Activated CD8-positive, alpha-beta T cell treated with anti-CD3 and anti-CD28 coated beads for 36 hours (primary cell): ENCODE measurements around the gene DAB1. TPM values are rescaled to one million over a fixed set of nuclear protein-coding genes. Genes with fewer than 3 reads are reported as not detected.

Experiments used
- ATAC-seq: fragments of 200-7000 bp; cut with Tn5 transposase; one replicate; pipeline ENCODE4 v1.10.0; 2021; ENCODE audit warnings: mild to moderate bottlenecking, moderate library complexity
- CTCF ChIA-PET: fragments of 350-600 bp; sonication (Branson Sonifier 250); formaldehyde crosslinking; loops from one replicate; lab custom pipeline; 2021; ENCODE audit warnings: antibody characterized with exemption; lab: Charles Lee
- POLR2A ChIA-PET: fragments of 350-600 bp; sonication (Branson Sonifier 250); formaldehyde crosslinking; loops from one replicate; lab custom pipeline; 2021; ENCODE audit warnings: antibody characterized with exemption; lab: Charles Lee
- DNase-seq: peaks from one replicate; pipeline ENCODE4 v3.0.0-alpha.2; 2020
- H3K27ac Mint-ChIP-seq: one replicate; pipeline ENCODE4 v1.8.0; 2021; ENCODE audit warnings: mild to moderate bottlenecking, mixed read lengths
- H3K27me3 Mint-ChIP-seq: one replicate; pipeline ENCODE4 v1.8.0; 2021; ENCODE audit warnings: mixed read lengths
- H3K36me3 Mint-ChIP-seq: one replicate; pipeline ENCODE4 v1.8.0; 2021; ENCODE audit warnings: low read depth, mixed read lengths
- H3K4me1 Mint-ChIP-seq: one replicate; pipeline ENCODE4 v1.8.0; 2021; ENCODE audit warnings: low read depth, mixed read lengths
- H3K4me3 Mint-ChIP-seq: one replicate; pipeline ENCODE4 v1.8.0; 2021; ENCODE audit warnings: mild to moderate bottlenecking, moderate library complexity, mixed read lengths
- H3K9me3 Mint-ChIP-seq: one replicate; pipeline ENCODE4 v1.8.0; 2021; ENCODE audit warnings: mixed read lengths
- intact Hi-C: fragments of 100-400 bp; cut with micrococcal nuclease; formaldehyde crosslinking; loops from one replicate; pipeline ENCODE4 v1.10.0; 2022
- total RNA-seq, 2 experiments: library from RNA; stranded (reverse); gene quantifications; one replicate each; pipeline ENCODE4 v1.2.3, GENCODE V29; 2021
- TF ChIP-seq, protein P1 (sequence below): fragments of 200-600 bp; IDR thresholded peaks from one replicate; pipeline ENCODE4 v1.8.0; 2022; ENCODE audit warnings: antibody characterized with exemption, mild to moderate bottlenecking

DAB1 gene
- total RNA-seq, 2 experiments from 2014 or later, result not detected

DNA sequence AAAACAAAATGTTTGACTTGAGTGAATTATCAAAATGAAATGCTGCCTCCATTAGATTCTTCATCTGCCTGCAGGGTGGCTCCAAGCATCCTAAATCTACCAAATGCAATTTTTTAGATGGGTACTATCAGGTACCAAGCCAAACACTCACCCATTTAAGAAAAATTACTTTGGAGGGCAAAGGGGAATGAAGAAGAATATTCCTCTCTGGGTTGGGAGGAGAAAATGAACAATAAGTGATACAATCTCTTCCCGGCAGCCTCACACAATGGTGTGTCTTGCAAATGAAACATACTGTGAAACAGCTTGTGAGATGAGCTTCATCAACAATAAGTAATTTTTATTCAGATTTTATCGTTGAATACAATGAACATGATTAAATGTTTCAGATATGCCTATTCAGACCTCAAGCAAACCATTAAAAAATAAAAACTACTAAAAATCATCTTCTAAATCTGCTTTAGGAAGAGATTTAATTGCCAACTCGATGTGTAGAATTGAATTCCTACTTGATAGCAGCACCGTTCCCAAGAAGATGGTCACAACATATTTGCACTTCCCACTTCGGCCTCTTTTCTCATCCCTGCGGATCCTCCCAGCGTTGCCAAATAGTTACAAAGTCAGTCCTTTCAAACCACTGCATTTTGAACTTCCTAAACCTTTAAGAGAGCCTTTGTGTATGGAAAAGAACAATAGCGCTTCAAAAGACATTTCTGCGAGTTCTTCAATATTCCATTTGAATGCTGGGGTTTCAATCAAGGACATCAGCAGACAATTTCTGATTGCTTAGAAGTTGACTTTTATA, 2.7 kb downstream of the DAB1 start:
- TF ChIP-seq, protein P1, sequence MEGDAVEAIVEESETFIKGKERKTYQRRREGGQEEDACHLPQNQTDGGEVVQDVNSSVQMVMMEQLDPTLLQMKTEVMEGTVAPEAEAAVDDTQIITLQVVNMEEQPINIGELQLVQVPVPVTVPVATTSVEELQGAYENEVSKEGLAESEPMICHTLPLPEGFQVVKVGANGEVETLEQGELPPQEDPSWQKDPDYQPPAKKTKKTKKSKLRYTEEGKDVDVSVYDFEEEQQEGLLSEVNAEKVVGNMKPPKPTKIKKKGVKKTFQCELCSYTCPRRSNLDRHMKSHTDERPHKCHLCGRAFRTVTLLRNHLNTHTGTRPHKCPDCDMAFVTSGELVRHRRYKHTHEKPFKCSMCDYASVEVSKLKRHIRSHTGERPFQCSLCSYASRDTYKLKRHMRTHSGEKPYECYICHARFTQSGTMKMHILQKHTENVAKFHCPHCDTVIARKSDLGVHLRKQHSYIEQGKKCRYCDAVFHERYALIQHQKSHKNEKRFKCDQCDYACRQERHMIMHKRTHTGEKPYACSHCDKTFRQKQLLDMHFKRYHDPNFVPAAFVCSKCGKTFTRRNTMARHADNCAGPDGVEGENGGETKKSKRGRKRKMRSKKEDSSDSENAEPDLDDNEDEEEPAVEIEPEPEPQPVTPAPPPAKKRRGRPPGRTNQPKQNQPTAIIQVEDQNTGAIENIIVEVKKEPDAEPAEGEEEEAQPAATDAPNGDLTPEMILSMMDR, result no peak
- ATAC-seq (no peak), DNase-seq (no peak)
- intact Hi-C loops, result no loop called here
- CTCF ChIA-PET, result no interaction called here
- H3K36me3 Mint-ChIP-seq, result no peaks in the 10 kb centered on the region
- no peaks in the 10 kb centered on the region for H3K9me3 Mint-ChIP-seq
- H3K4me1 Mint-ChIP-seq, result peaks cover 5% of the 10 kb centered on the region
- no peak overlapping the region for H3K4me3 Mint-ChIP-seq
- POLR2A ChIA-PET, result no interaction called here
- H3K27ac Mint-ChIP-seq, result no peak overlapping the region
- H3K27me3 Mint-ChIP-seq, result peaks cover 54% of the 10 kb centered on the region

DNA sequence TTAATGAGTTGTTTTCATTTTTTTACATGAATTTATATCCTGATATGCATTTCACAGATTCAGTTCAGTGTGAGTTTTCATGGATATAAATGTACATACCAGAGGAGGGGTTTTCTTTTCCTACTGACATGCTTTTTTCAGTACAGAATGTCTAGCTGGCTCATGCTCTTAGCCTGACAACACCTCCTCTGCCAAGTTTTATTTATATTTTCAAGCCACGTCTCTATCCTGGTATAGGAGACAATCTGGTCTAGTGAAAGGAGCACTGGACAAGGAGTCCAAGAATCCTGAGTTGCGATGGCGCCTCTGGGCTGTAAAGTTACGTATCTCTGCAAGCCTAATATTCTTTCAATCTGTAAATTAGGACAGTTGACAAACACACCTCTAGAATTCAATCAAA, 4.9 kb downstream of the DAB1 start:
- no peaks in the 10 kb centered on the region for H3K9me3 Mint-ChIP-seq
- H3K27ac Mint-ChIP-seq, result no peak overlapping the region
- H3K4me3 Mint-ChIP-seq, result no peak overlapping the region
- TF ChIP-seq, protein P1, result no peak
- intact Hi-C loops, result no loop called here
- ChIA-PET CTCF (no interaction called here), POLR2A (no interaction called here)
- DNase-seq (no peak), ATAC-seq (no peak)
- no peaks in the 10 kb centered on the region for H3K36me3 Mint-ChIP-seq
- H3K27me3 Mint-ChIP-seq, result peaks cover 40% of the 10 kb centered on the region
- H3K4me1 Mint-ChIP-seq, result no peaks in the 10 kb centered on the region

DNA sequence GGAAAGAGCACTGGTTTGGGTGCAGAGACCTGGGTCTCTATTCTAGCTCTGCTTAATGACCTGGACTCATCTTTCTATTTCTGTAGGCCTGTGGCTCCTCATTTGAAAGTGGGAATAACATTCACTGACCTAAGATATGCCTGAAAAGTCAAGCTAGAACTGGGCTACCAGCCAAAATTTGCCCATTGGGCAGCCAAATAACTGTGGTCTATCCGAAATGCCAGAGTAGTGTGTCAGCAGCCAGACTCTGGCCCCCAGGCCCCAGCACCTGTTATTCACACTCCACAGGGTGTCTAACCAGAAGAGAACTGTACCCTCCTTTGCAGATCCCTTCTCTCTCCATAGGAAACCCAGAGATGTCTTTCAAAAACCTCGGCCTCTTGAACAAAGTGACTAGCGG, 12.6 kb downstream of the DAB1 start:
- peaks cover 7% of the 10 kb centered on the region for H3K9me3 Mint-ChIP-seq
- POLR2A ChIA-PET, result no interaction called here
- no peak for ATAC-seq
- peaks cover 15% of the 10 kb centered on the region for H3K27me3 Mint-ChIP-seq
- CTCF ChIA-PET, result no interaction called here
- H3K4me1 Mint-ChIP-seq, result no peaks in the 10 kb centered on the region
- TF ChIP-seq, protein P1, result no peak
- H3K27ac Mint-ChIP-seq, result no peak overlapping the region
- intact Hi-C loops, result no loop called here
- no peak overlapping the region for H3K4me3 Mint-ChIP-seq
- no peaks in the 10 kb centered on the region for H3K36me3 Mint-ChIP-seq
- no peak for DNase-seq

GRCh38 chr1:57410508-57410907, 13.4 kb downstream of the DAB1 start:
- Mint-ChIP-seq H3K27ac (no peak overlapping the region), H3K4me3 (no peak overlapping the region), H3K9me3 (peaks cover 7% of the 10 kb centered on the region), H3K4me1 (no peaks in the 10 kb centered on the region), H3K36me3 (no peaks in the 10 kb centered on the region), H3K27me3 (peaks cover 10% of the 10 kb centered on the region)
- DNase-seq (no peak), ATAC-seq (no peak)
- CTCF ChIA-PET, result no interaction called here
- TF ChIP-seq, protein P1, result no peak
- intact Hi-C loops, result no loop called here
- POLR2A ChIA-PET, result no interaction called here

GRCh38 chr1:57407928-57408327, 15.9 kb downstream of the DAB1 start:
- H3K36me3 Mint-ChIP-seq, result no peaks in the 10 kb centered on the region
- H3K9me3 Mint-ChIP-seq, result peaks cover 5% of the 10 kb centered on the region
- H3K27me3 Mint-ChIP-seq, result peaks cover 5% of the 10 kb centered on the region
- DNase-seq (no peak), ATAC-seq (no peak)
- intact Hi-C loops, result no loop called here
- H3K27ac Mint-ChIP-seq, result no peak overlapping the region
- ChIA-PET POLR2A (no interaction called here), CTCF (no interaction called here)
- TF ChIP-seq, protein P1, result no peak
- H3K4me1 Mint-ChIP-seq, result no peaks in the 10 kb centered on the region
- no peak overlapping the region for H3K4me3 Mint-ChIP-seq
